GM23248 (cell line): Measurements from ENCODE around the gene KCP. TPM values are rescaled to one million over a fixed set of nuclear protein-coding genes. Genes with fewer than 3 reads are reported as not detected.

Source experiments
- DNase-seq: peaks from one replicate; pipeline ENCODE4 v3.0.0-alpha.2; 2015
- H2AFZ ChIP-seq: fragments of 200-600 bp; sonication (generic); 2 replicates; pipeline ENCODE4 v1.6.1; 2016; ENCODE audit warnings: antibody characterized with exemption
- H3F3A ChIP-seq: fragments of 200-600 bp; sonication (generic); 2 replicates; pipeline ENCODE4 v1.6.1; 2016; ENCODE audit warnings: mild to moderate bottlenecking, antibody characterized with exemption, mixed run types; ENCODE audit not compliant: insufficient read depth
- H3K27ac ChIP-seq: fragments of 200-600 bp; sonication (generic); 2 replicates; pipeline ENCODE4 v1.5.1; 2016; ENCODE audit warnings: mild to moderate bottlenecking
- H3K27me3 ChIP-seq: fragments of 200-600 bp; sonication (generic); replicated peaks from 2 replicates; pipeline ENCODE4 v1.6.1; 2016; ENCODE audit warnings: mild to moderate bottlenecking; ENCODE audit not compliant: insufficient read depth
- H3K36me3 ChIP-seq: fragments of 200-600 bp; sonication (generic); 2 replicates; pipeline ENCODE4 v1.6.1; 2016; ENCODE audit warnings: low read depth, mild to moderate bottlenecking
- H3K4me1 ChIP-seq: fragments of 200-600 bp; sonication (generic); 2 replicates; pipeline ENCODE4 v1.6.1; 2016; ENCODE audit warnings: mild to moderate bottlenecking; ENCODE audit not compliant: insufficient read depth
- H3K4me2 ChIP-seq: fragments of 200-600 bp; sonication (generic); one replicate; pipeline ENCODE4 v1.6.1; 2016; ENCODE audit warnings: mild to moderate bottlenecking; ENCODE audit not compliant: unreplicated experiment
- H3K4me3 ChIP-seq: fragments of 200-600 bp; sonication (generic); 2 replicates; pipeline ENCODE4 v1.5.1; 2016; ENCODE audit warnings: mild to moderate bottlenecking
- H3K79me2 ChIP-seq: fragments of 200-600 bp; sonication (generic); 2 replicates; pipeline ENCODE4 v1.6.1; 2016; ENCODE audit warnings: mild to moderate bottlenecking; ENCODE audit not compliant: insufficient read depth
- H3K9ac ChIP-seq: fragments of 200-600 bp; sonication (generic); 2 replicates; pipeline ENCODE4 v1.6.1; 2016; ENCODE audit warnings: mild to moderate bottlenecking
- H3K9me2 ChIP-seq: fragments of 200-600 bp; sonication (generic); 2 replicates; pipeline ENCODE4 v1.6.1; 2016; ENCODE audit warnings: mixed run types, mild to moderate bottlenecking, moderate library complexity; ENCODE audit not compliant: insufficient read depth
- H3K9me3 ChIP-seq: fragments of 200-600 bp; sonication (generic); one replicate; pipeline ENCODE4 v1.6.1; 2017; ENCODE audit warnings: low read depth
- H4K20me1 ChIP-seq: fragments of 200-600 bp; sonication (generic); 2 replicates; pipeline ENCODE4 v1.6.0; 2016; ENCODE audit not compliant: insufficient read depth
- EZH2 ChIP-seq: fragments of 200-600 bp; sonication (generic); IDR thresholded peaks from 2 replicates; pipeline ENCODE4 v1.6.1; 2018; ENCODE audit warnings: antibody characterized with exemption, mild to moderate bottlenecking; ENCODE audit not compliant: insufficient read depth, poor library complexity, severe bottlenecking
- EZH2phosphoT487 ChIP-seq: fragments of 200-600 bp; sonication (generic); IDR thresholded peaks from 2 replicates; pipeline ENCODE4 v1.6.1; 2018; ENCODE audit warnings: antibody characterized with exemption, moderate library complexity, mild to moderate bottlenecking, low read depth; ENCODE audit not compliant: insufficient read depth
- WGBS, 2 experiments: methylation state at CpG; one replicate each; pipeline ENCODE4 v1.1.6; 2015 to 2017; ENCODE audit warnings: low lambda C conversion rate in 2 of 2, low coverage in 1 of 2; ENCODE audit errors: missing lambda C conversion rate in 2 of 2; 5-methylcytosine and 5-hydroxymethylcytosine counted together
- in situ Hi-C: fragments of 300-500 bp; cut with MboI; formaldehyde crosslinking; loops from 2 replicates; pipeline ENCODE4 v1.15.0; 2020
- polyA plus RNA-seq: library from polyadenylated mRNA; unstranded; fragments of >200 nt; fragmentation: Nextera tagmentation; extraction: Ambion mirVana; gene quantifications from 2 replicates; pipeline ENCODE4 v1.2.1, GENCODE V29; 2016
- total RNA-seq: library from RNA; depleted of rRNA; stranded (reverse); fragments of >200 nt; shearing (Covaris generic); gene quantifications from 2 replicates; pipeline ENCODE4 v1.2.3, GENCODE V29; 2014

Gene KCP
- total and polyA plus RNA-seq, 2 experiments from 2014 or later, result 0.10 TPM; not detected in 1

GRCh38 chr7:128872394-128872824 lies 38.1 kb downstream of the KCP start:
- Histone ChIP-seq H3K9me3 (no peaks in the 10 kb centered on the region), H3K36me3 (no peaks in the 10 kb centered on the region), H3K9me2 (no peaks in the 10 kb centered on the region), H3K27me3 (peaks cover 5% of the 10 kb centered on the region; the same call in 1 of the 2 replicates), H3K4me1 (no peaks in the 10 kb centered on the region), H4K20me1 (no peaks in the 10 kb centered on the region), H3K79me2 (no peaks in the 10 kb centered on the region), H3F3A (0 out of 2 replicates have a peak, but pooled peaks cover 15% of the 10 kb centered on the region), H3K9ac (no peak overlapping the region), H3K4me3 (no peak overlapping the region), H2AFZ (no peak overlapping the region), H3K4me2 (no peak overlapping the region), H3K27ac (no peak overlapping the region)
- 63 to 65% methylated on average over 10 to 12 of the region's 13 CpGs for WGBS, 2 experiments
- in situ Hi-C loops, result no loop called here
- DNase-seq, result no peak
- no peak for TF ChIP-seq EZH2
- no peak for TF ChIP-seq EZH2phosphoT487

GRCh38 chr7:128871050-128871449 lies 39.5 kb downstream of the KCP start:
- no peak for TF ChIP-seq EZH2
- no peak overlapping the region for H3K4me3 ChIP-seq
- no peak overlapping the region for H3K4me2 ChIP-seq
- peaks cover 5% of the 10 kb centered on the region; the same call in 1 of the 2 replicates for H3K27me3 ChIP-seq
- no peak overlapping the region for H2AFZ ChIP-seq
- H3F3A ChIP-seq, result 0 out of 2 replicates have a peak, but pooled peaks cover 15% of the 10 kb centered on the region
- H3K4me1 ChIP-seq, result no peaks in the 10 kb centered on the region
- no peaks in the 10 kb centered on the region for H3K9me2 ChIP-seq
- H3K9ac ChIP-seq, result no peak overlapping the region
- WGBS, 2 experiments, result 94 to 98% methylated on average over 5 of the region's 5 CpGs
- no peaks in the 10 kb centered on the region for H4K20me1 ChIP-seq
- DNase-seq, result no peak
- H3K36me3 ChIP-seq, result no peaks in the 10 kb centered on the region
- H3K27ac ChIP-seq, result no peak overlapping the region
- no peaks in the 10 kb centered on the region for H3K79me2 ChIP-seq
- in situ Hi-C loops, result no loop called here
- H3K9me3 ChIP-seq, result no peaks in the 10 kb centered on the region

GRCh38 chr7:128869944-128870285 lies 40.6 kb downstream of the KCP start:
- no peaks in the 10 kb centered on the region for H3K9me2 ChIP-seq
- H3K4me1 ChIP-seq, result no peaks in the 10 kb centered on the region
- H3F3A ChIP-seq, result 0 out of 2 replicates have a peak, but pooled peaks cover 15% of the 10 kb centered on the region
- TF ChIP-seq EZH2, result no peak
- no peak for TF ChIP-seq EZH2phosphoT487
- H4K20me1 ChIP-seq, result no peaks in the 10 kb centered on the region
- peak overlapping the region; percentile 72 for H3K4me2 ChIP-seq
- H3K27ac ChIP-seq, result no peak overlapping the region
- H3K9me3 ChIP-seq, result no peaks in the 10 kb centered on the region
- H2AFZ ChIP-seq, result no peak overlapping the region
- H3K79me2 ChIP-seq, result peaks cover 7% of the 10 kb centered on the region; the same call in 1 of the 2 replicates
- no peaks in the 10 kb centered on the region for H3K36me3 ChIP-seq
- WGBS, 2 experiments, result 14 to 23% methylated on average over 16 to 30 of the region's 30 CpGs
- in situ Hi-C loops, result no loop called here
- peak; percentile 18 for DNase-seq
- peak overlapping the region; percentile 64 for H3K4me3 ChIP-seq
- H3K9ac ChIP-seq, result 0 out of 2 replicates have a peak overlapping the region, but pooled peaks have one; percentile 35
- H3K27me3 ChIP-seq, result peaks cover 5% of the 10 kb centered on the region; the same call in 1 of the 2 replicates

- 2 to 3% methylated on average over 63 to 66 of the region's 86 CpGs for WGBS, 2 experiments
- Histone ChIP-seq H3K27ac (no peak overlapping the region), H3K4me3 (peak overlapping the region; percentile 64), H4K20me1 (no peaks in the 10 kb centered on the region), H3F3A (0 out of 2 replicates have a peak, but pooled peaks cover 15% of the 10 kb centered on the region), H3K9me2 (no peaks in the 10 kb centered on the region), H2AFZ (peak overlapping the region; percentile 37), H3K36me3 (no peaks in the 10 kb centered on the region), H3K27me3 (peaks cover 5% of the 10 kb centered on the region; the same call in 1 of the 2 replicates), H3K9me3 (no peaks in the 10 kb centered on the region), H3K4me2 (peak overlapping the region; percentile 72), H3K79me2 (peaks cover 12% of the 10 kb centered on the region), H3K4me1 (peaks cover under 1% of the 10 kb centered on the region; the same call in 1 of the 2 replicates), H3K9ac (peak overlapping the region; percentile 35; the same call in 1 of the 2 replicates)
- in situ Hi-C loops, result no loop called here
- DNase-seq, result peak; percentile 72
- no peak for TF ChIP-seq EZH2phosphoT487
- no peak for TF ChIP-seq EZH2
Measured at GRCh38 chr7:128869138-128869943, 41.2 kb downstream of the KCP start.
